ELF-1 (cell line): ENCODE data around the gene BCCIP.
A peak's percentile ranks its signal among the peaks of the same experiment; 100 is the strongest.

Source experiments
- DNase-seq: peaks from one replicate; pipeline ENCODE4 v3.0.0-alpha.2; 2016; ENCODE audit warnings: low read depth, low spot score

Gene BCCIP

GRCh38 chr10:125797994-125798662, 25.2 kb upstream of the BCCIP start:
- DNase-seq, result no peak

GRCh38 chr10:125799451-125800182, 23.7 kb upstream of the BCCIP start:
- no peak for DNase-seq

- DNase-seq, result no peak
These were observed 21.8 kb upstream of the BCCIP start for GRCh38 chr10:125801574-125801973.

- no peak for DNase-seq
These were observed 21.2 kb upstream of the BCCIP start for GRCh38 chr10:125802131-125802530.

GRCh38 chr10:125802739-125803138, 20.6 kb upstream of the BCCIP start:
- no peak for DNase-seq

- DNase-seq, result no peak
These were observed 15.3 kb upstream of the BCCIP start for GRCh38 chr10:125808047-125808446.

- no peak for DNase-seq
These were observed 12.1 kb upstream of the BCCIP start for GRCh38 chr10:125811251-125811650.

GRCh38 chr10:125812128-125812750, 11.1 kb upstream of the BCCIP start:
- DNase-seq, result no peak

GRCh38 chr10:125815764-125816163, 7.6 kb upstream of the BCCIP start:
- DNase-seq, result no peak

GRCh38 chr10:125816548-125816947, 6.8 kb upstream of the BCCIP start:
- no peak for DNase-seq

GRCh38 chr10:125817337-125817946, 5.9 kb upstream of the BCCIP start:
- no peak for DNase-seq

GRCh38 chr10:125820701-125821100, 2.6 kb upstream of the BCCIP start:
- DNase-seq, result no peak

- DNase-seq, result peak; percentile 45
These were observed 411 bp downstream of the BCCIP start for GRCh38 chr10:125823663-125824251.

GRCh38 chr10:125824736-125825135, 1.4 kb downstream of the BCCIP start:
- no peak for DNase-seq

GRCh38 chr10:125827133-125827532, 3.8 kb downstream of the BCCIP start:
- no peak for DNase-seq

- DNase-seq, result no peak
These were observed 5.0 kb downstream of the BCCIP start for GRCh38 chr10:125828311-125828710.

GRCh38 chr10:125836746-125837145, 13.4 kb downstream of the BCCIP start:
- DNase-seq, result no peak

- no peak for DNase-seq
These were observed 15.6 kb downstream of the BCCIP start for GRCh38 chr10:125838802-125839575.

GRCh38 chr10:125840406-125840805, 17.1 kb downstream of the BCCIP start:
- DNase-seq, result no peak

GRCh38 chr10:125840955-125841354, 17.6 kb downstream of the BCCIP start:
- DNase-seq, result no peak

GRCh38 chr10:125843603-125844329, 20.4 kb downstream of the BCCIP start:
- DNase-seq, result no peak
